Stimulated activated CD8-positive, alpha-beta memory T cell treated with anti-CD3 and anti-CD28 coated beads, Interleukin-4, amount 100 ng/mL, for 4 hours (primary cell): ENCODE data around the gene PLAC8L1.

Experiments
- DNase-seq, 2 donors: peaks; one replicate each; pipeline ENCODE4 v3.0.0-alpha.2; 2020; ENCODE audit warnings: low read depth in 2 of 2, low spot score in 1 of 2

The PLAC8L1 gene

GRCh38 chr5:146081556-146081955 is 23.8 kb downstream of the PLAC8L1 start:
- no peak for DNase-seq

GRCh38 chr5:146079695-146080373 is 25.5 kb downstream of the PLAC8L1 start:
- no peak for DNase-seq

- DNase-seq, result no peak
Measured at GRCh38 chr5:146078566-146078965, 26.8 kb downstream of the PLAC8L1 start.

GRCh38 chr5:146076455-146076854 is 28.9 kb downstream of the PLAC8L1 start:
- DNase-seq, result no peak

GRCh38 chr5:146076028-146076427 is 29.3 kb downstream of the PLAC8L1 start:
- no peak for DNase-seq

- DNase-seq, result no peak
Measured at GRCh38 chr5:146073239-146073900, 32.0 kb downstream of the PLAC8L1 start.

GRCh38 chr5:146072595-146072994 is 32.8 kb downstream of the PLAC8L1 start:
- no peak for DNase-seq

- no peak for DNase-seq
Measured at GRCh38 chr5:146071171-146071570, 34.2 kb downstream of the PLAC8L1 start.

- DNase-seq, result no peak
Measured at GRCh38 chr5:146070746-146071145, 34.6 kb downstream of the PLAC8L1 start.

GRCh38 chr5:146069780-146070099 is 35.6 kb downstream of the PLAC8L1 start:
- DNase-seq, result no peak

GRCh38 chr5:146068977-146069779 is 36.2 kb downstream of the PLAC8L1 start:
- no peak for DNase-seq

- no peak for DNase-seq
Measured at GRCh38 chr5:146068206-146068605, 37.2 kb downstream of the PLAC8L1 start.

GRCh38 chr5:146066968-146067367 is 38.4 kb downstream of the PLAC8L1 start:
- no peak for DNase-seq

GRCh38 chr5:146060221-146060585 is 45.2 kb downstream of the PLAC8L1 start:
- DNase-seq, result no peak

GRCh38 chr5:146059460-146060220 is 45.7 kb downstream of the PLAC8L1 start:
- no peak for DNase-seq

GRCh38 chr5:146055432-146055831 is 49.9 kb downstream of the PLAC8L1 start:
- DNase-seq, result no peak

GRCh38 chr5:146052780-146053179 is 52.6 kb downstream of the PLAC8L1 start:
- no peak for DNase-seq

GRCh38 chr5:146051678-146052077 is 53.7 kb downstream of the PLAC8L1 start:
- DNase-seq, result no peak

- DNase-seq, result no peak
Measured at GRCh38 chr5:146050086-146050485, 55.3 kb downstream of the PLAC8L1 start.

GRCh38 chr5:146049704-146050026 is 55.7 kb downstream of the PLAC8L1 start:
- DNase-seq, result no peak

GRCh38 chr5:146048994-146049703 is 56.2 kb downstream of the PLAC8L1 start:
- no peak for DNase-seq
